Urinary bladder (tissue), 4 donors: ENCODE data around the gene EOLA2. TPM values are rescaled to one million over a fixed set of nuclear protein-coding genes. Genes with fewer than 3 reads are reported as not detected.
"Not testable (repeated sequence)": the region's sequence is repeated elsewhere in the genome, so short reads cannot be mapped to it uniquely, and the experiment has no call there.

Experiments used
- DNase-seq: peaks from one replicate; pipeline ENCODE4 v3.0.0-alpha.2; 2015; ENCODE audit errors: extremely low spot score
- H3K27ac ChIP-seq: one replicate; pipeline ENCODE4 v1.5.1; 2013; ENCODE audit warnings: low read depth, mild to moderate bottlenecking, moderate library complexity
- H3K36me3 ChIP-seq: one replicate; pipeline ENCODE4 v1.6.1; 2013; ENCODE audit warnings: mild to moderate bottlenecking, moderate library complexity; ENCODE audit not compliant: insufficient read depth
- H3K4me1 ChIP-seq: one replicate; pipeline ENCODE4 v1.6.1; 2013; ENCODE audit warnings: mild to moderate bottlenecking, moderate library complexity; ENCODE audit not compliant: insufficient read depth
- H3K4me3 ChIP-seq: one replicate; pipeline ENCODE4 v1.5.1; 2013; ENCODE audit warnings: low read depth, low read length
- WGBS: extraction: QIAGEN DNeasy Blood & Tissue Kit; methylation state at CpG from one replicate; pipeline ENCODE4 v1.1.7; 2013; 5-methylcytosine and 5-hydroxymethylcytosine counted together
- polyA plus RNA-seq: library from polyadenylated mRNA; stranded (reverse); fragments of 200-250 nt; gene quantifications from one replicate; pipeline ENCODE4 v1.2.3, GENCODE V29; 2013
- total RNA-seq: library from RNA; depleted of rRNA; stranded (reverse); fragments of >200 nt; gene quantifications from one replicate; pipeline ENCODE4 v1.2.3, GENCODE V29; 2014
- donor health status: healthy with polysubstance abuse.
- donor health status: healthy.

EOLA2 gene
- total and polyA plus RNA-seq, 2 donors: 11.2 to 30.1 TPM

GRCh38 chrX:149924434-149924833, 13.9 kb downstream of the EOLA2 start:
- not testable (repeated sequence) for DNase-seq, H3K27ac ChIP-seq, H3K36me3 ChIP-seq, H3K4me3 ChIP-seq, H3K4me1 ChIP-seq
- no CpG with 5 or more reads among the region's 5 CpGs for WGBS

- not testable (repeated sequence) for H3K27ac ChIP-seq, DNase-seq, H3K4me3 ChIP-seq, H3K4me1 ChIP-seq, H3K36me3 ChIP-seq
- no CpG with 5 or more reads among the region's 4 CpGs for WGBS
Measured at GRCh38 chrX:149923836-149924235, 14.5 kb downstream of the EOLA2 start.

GRCh38 chrX:149916745-149917392, 21.4 kb downstream of the EOLA2 start:
- DNase-seq: no peak

GRCh38 chrX:149910178-149910695, 28.1 kb downstream of the EOLA2 start:
- Histone ChIP-seq H3K4me1 (no peaks in the 10 kb centered on the region), H3K36me3 (no peaks in the 10 kb centered on the region), H3K4me3 (no peak overlapping the region), H3K27ac (no peak overlapping the region)
- no peak for DNase-seq
- WGBS: 95% methylated on average over 9 of the region's 9 CpGs

More at GRCh38 chrX:149916745-149917392, 21.4 kb downstream of the EOLA2 start:
- no peak overlapping the region for H3K27ac ChIP-seq
- H3K4me3 ChIP-seq: no peak overlapping the region
- H3K36me3 ChIP-seq: no peaks in the 10 kb centered on the region
- H3K4me1 ChIP-seq: no peaks in the 10 kb centered on the region
- WGBS: 74% methylated on average over 3 of the region's 3 CpGs

GRCh38 chrX:149909324-149910177, 28.7 kb downstream of the EOLA2 start:
- Histone ChIP-seq H3K27ac (no peak overlapping the region), H3K36me3 (no peaks in the 10 kb centered on the region), H3K4me1 (no peaks in the 10 kb centered on the region), H3K4me3 (no peak overlapping the region)
- no peak for DNase-seq
- WGBS: 93% methylated on average over 4 of the region's 4 CpGs

GRCh38 chrX:149908727-149909126, 29.6 kb downstream of the EOLA2 start:
- Histone ChIP-seq H3K4me1 (no peaks in the 10 kb centered on the region), H3K27ac (no peak overlapping the region), H3K36me3 (no peaks in the 10 kb centered on the region), H3K4me3 (no peak overlapping the region)
- no peak for DNase-seq

GRCh38 chrX:149908308-149908707, 30.0 kb downstream of the EOLA2 start:
- 93% methylated on average over 3 of the region's 3 CpGs for WGBS
- H3K27ac ChIP-seq: no peak overlapping the region
- H3K4me1 ChIP-seq: no peaks in the 10 kb centered on the region
- H3K4me3 ChIP-seq: no peak overlapping the region
- DNase-seq: no peak
- H3K36me3 ChIP-seq: no peaks in the 10 kb centered on the region

- 18% methylated on average over 6 of the region's 6 CpGs for WGBS
- DNase-seq: no peak
- no peak overlapping the region for H3K27ac ChIP-seq
- H3K4me3 ChIP-seq: no peak overlapping the region
- H3K4me1 ChIP-seq: no peaks in the 10 kb centered on the region
- no peaks in the 10 kb centered on the region for H3K36me3 ChIP-seq
Measured at GRCh38 chrX:149903889-149904748, 34.2 kb downstream of the EOLA2 start.

GRCh38 chrX:149898554-149898953, 39.7 kb downstream of the EOLA2 start:
- Histone ChIP-seq H3K27ac (no peak overlapping the region), H3K4me3 (no peak overlapping the region), H3K36me3 (no peaks in the 10 kb centered on the region), H3K4me1 (no peaks in the 10 kb centered on the region)
- 71% methylated on average over 1 of the region's 1 CpG for WGBS
- no peak for DNase-seq

GRCh38 chrX:149890828-149891227, 47.5 kb downstream of the EOLA2 start:
- H3K36me3 ChIP-seq, DNase-seq, H3K27ac ChIP-seq, H3K4me3 ChIP-seq, H3K4me1 ChIP-seq: not testable (repeated sequence)
- 84% methylated on average over 2 of the region's 2 CpGs for WGBS

Other genes starting within 250 kb of the EOLA2 start
- not detected for gene MAGEA11, start 226.4 kb downstream of the EOLA2 start, total RNA-seq
- gene MAGEA11, start 226.4 kb downstream of the EOLA2 start, polyA plus RNA-seq: not detected
- 0.95 TPM for gene HSFX1, start 164.4 kb downstream of the EOLA2 start, total RNA-seq
- gene HSFX1, start 164.4 kb downstream of the EOLA2 start, polyA plus RNA-seq: 1.5 TPM
- not detected for gene MAGEA9, start 156.6 kb downstream of the EOLA2 start, total RNA-seq
- not detected for gene MAGEA9, start 156.6 kb downstream of the EOLA2 start, polyA plus RNA-seq
- gene MAGEA8, start 57.3 kb downstream of the EOLA2 start, total RNA-seq: not detected
- not detected for gene MAGEA8, start 57.3 kb downstream of the EOLA2 start, polyA plus RNA-seq
- not detected for gene HSFX4, start 8.9 kb downstream of the EOLA2 start, total RNA-seq
- gene HSFX4, start 8.9 kb downstream of the EOLA2 start, polyA plus RNA-seq: not detected